DMS53 treated with DMSO at 0.1 percent for 48 hours (cell line): ENCODE results near the gene SPAG16.

Experiments
- DNase-seq: peaks from one replicate; lab custom pipeline; 2025; ENCODE audit not compliant: unreplicated experiment; lab: John Stamatoyannopoulos, UW

Gene SPAG16

GRCh38 chr2:214242797-214243196 lies 958.5 kb downstream of the SPAG16 start:
- DNase-seq, result no peak

GRCh38 chr2:214244847-214245246 lies 960.6 kb downstream of the SPAG16 start:
- no peak for DNase-seq

- no peak for DNase-seq
Measured at GRCh38 chr2:214246417-214246816, 962.2 kb downstream of the SPAG16 start.

- no peak for DNase-seq
Measured at GRCh38 chr2:214247531-214247930, 963.3 kb downstream of the SPAG16 start.

- DNase-seq, result no peak
Measured at GRCh38 chr2:214255046-214255445, 970.8 kb downstream of the SPAG16 start.

GRCh38 chr2:214261683-214262082 lies 977.4 kb downstream of the SPAG16 start:
- no peak for DNase-seq

GRCh38 chr2:214264171-214264570 lies 979.9 kb downstream of the SPAG16 start:
- DNase-seq, result no peak

GRCh38 chr2:214265991-214266489 lies 981.8 kb downstream of the SPAG16 start:
- DNase-seq, result no peak

GRCh38 chr2:214277880-214278279 lies 993.6 kb downstream of the SPAG16 start:
- DNase-seq, result no peak

- no peak for DNase-seq
Measured at GRCh38 chr2:214286011-214286410, 1001.7 kb downstream of the SPAG16 start.

GRCh38 chr2:214293593-214293992 lies 1009.3 kb downstream of the SPAG16 start:
- DNase-seq, result no peak

- no peak for DNase-seq
Measured at GRCh38 chr2:214294426-214294825, 1010.2 kb downstream of the SPAG16 start.

- DNase-seq, result no peak
Measured at GRCh38 chr2:214297423-214297822, 1013.2 kb downstream of the SPAG16 start.

- no peak for DNase-seq
Measured at GRCh38 chr2:214310319-214310718, 1026.1 kb downstream of the SPAG16 start.

- DNase-seq, result no peak
Measured at GRCh38 chr2:214311031-214311533, 1026.8 kb downstream of the SPAG16 start.

GRCh38 chr2:214311931-214312749 lies 1027.9 kb downstream of the SPAG16 start:
- no peak for DNase-seq

- DNase-seq, result no peak
Measured at GRCh38 chr2:214315324-214315723, 1031.1 kb downstream of the SPAG16 start.

GRCh38 chr2:214320211-214320610 lies 1035.9 kb downstream of the SPAG16 start:
- no peak for DNase-seq

- DNase-seq, result no peak
Measured at GRCh38 chr2:214322662-214323061, 1038.4 kb downstream of the SPAG16 start.

GRCh38 chr2:214325404-214325803 lies 1041.1 kb downstream of the SPAG16 start:
- no peak for DNase-seq

- DNase-seq, result no peak
Measured at GRCh38 chr2:214328941-214329340, 1044.7 kb downstream of the SPAG16 start.

- DNase-seq, result no peak
Measured at GRCh38 chr2:214341646-214342045, 1057.4 kb downstream of the SPAG16 start.

- DNase-seq, result no peak
Measured at GRCh38 chr2:214358506-214358905, 1074.2 kb downstream of the SPAG16 start.
